H1 (cell line): ENCODE results near the gene IL20RB. TPM values are rescaled to one million over a fixed set of nuclear protein-coding genes. Genes with fewer than 3 reads are reported as not detected.

ENCODE experiments used
- CHD1 ChIP-seq: IDR thresholded peaks from 2 replicates; pipeline ENCODE4 v1.6.1; 2012; ENCODE audit warnings: low read depth, low read length, improper control_type of control experiment
- FOSL1 ChIP-seq: IDR thresholded peaks from 2 replicates; pipeline ENCODE4 v1.6.1; 2011; ENCODE audit warnings: mild to moderate bottlenecking, low read depth, low read length, moderate library complexity; ENCODE audit not compliant: insufficient read depth
- TCF12 ChIP-seq: IDR thresholded peaks from 2 replicates; pipeline ENCODE4 v1.6.1; 2011; ENCODE audit warnings: low read depth, mild to moderate bottlenecking, low read length
- polyA plus RNA-seq, 7 experiments: library from polyadenylated mRNA; depleted of rRNA in 3 of 7; stranded (reverse) in 5 of 7; unstranded in 2 of 7; fragments of >200 nt in 5 of 7; fragments of 200-250 nt in 2 of 7; gene quantifications; 1 replicate in 5 of 7; 2 replicates in 1 of 7; 4 replicates in 1 of 7; pipeline versions ENCODE4 v1.2.1 to v1.2.3, GENCODE V29; 2011 to 2013; ENCODE audit warnings: missing spikeins in 2 of 7, mixed read lengths in 2 of 7
- total RNA-seq: library from RNA; stranded (reverse); fragmentation: NEBNext Ultra II Directional; extraction: Animal tissue kit (Norgen Biotek cat#: 25700); gene quantifications from 2 replicates; pipeline ENCODE4 v1.2.1, GENCODE V29; 2021

IL20RB gene
- total and polyA plus RNA-seq, 2 of the 8 experiments (the other 6 are each of a cell fraction or from before 2014, with no cell fraction given) = 1.6 to 1.8 TPM

- TF ChIP-seq CHD1 = no peak
- no peak for TF ChIP-seq FOSL1
- TF ChIP-seq TCF12 = no peak
- TF ChIP-seq, all 59 proteins: peak for 0
Observed at GRCh38 chr3:137026701-137027100, 68.9 kb downstream of the IL20RB start (continued).
